SU-DHL-6 (cell line): ENCODE results near the gene HPX.

Experiments used
- CTCF ChIP-seq: fragments of 200-600 bp; sonication (generic); IDR thresholded peaks from one replicate; pipeline ENCODE4 v1.5.1; 2017; ENCODE audit warnings: antibody characterized with exemption, mild to moderate bottlenecking, low read length, moderate library complexity; ENCODE audit not compliant: insufficient read depth, poor library complexity, severe bottlenecking
- EZH2phosphoT487 ChIP-seq: fragments of 200-600 bp; sonication (generic), shearing (Covaris generic); conservative IDR thresholded peaks from 2 replicates; pipeline ENCODE4 v1.6.1; 2018; ENCODE audit warnings: mild to moderate bottlenecking, antibody characterized with exemption, low read length, moderate library complexity, mixed read lengths

- no peak for TF ChIP-seq CTCF
- no peak for TF ChIP-seq EZH2phosphoT487
Measured at GRCh38 chr11:6391537-6392134, 49.2 kb downstream of the HPX start.
